ENCODE data around the gene CTAG1A.
"Not testable (repeated sequence)": the region's sequence is repeated elsewhere in the genome, so short reads cannot be mapped to it uniquely, and the experiment has no call there.

- TF ChIP-seq, protein P1, sequence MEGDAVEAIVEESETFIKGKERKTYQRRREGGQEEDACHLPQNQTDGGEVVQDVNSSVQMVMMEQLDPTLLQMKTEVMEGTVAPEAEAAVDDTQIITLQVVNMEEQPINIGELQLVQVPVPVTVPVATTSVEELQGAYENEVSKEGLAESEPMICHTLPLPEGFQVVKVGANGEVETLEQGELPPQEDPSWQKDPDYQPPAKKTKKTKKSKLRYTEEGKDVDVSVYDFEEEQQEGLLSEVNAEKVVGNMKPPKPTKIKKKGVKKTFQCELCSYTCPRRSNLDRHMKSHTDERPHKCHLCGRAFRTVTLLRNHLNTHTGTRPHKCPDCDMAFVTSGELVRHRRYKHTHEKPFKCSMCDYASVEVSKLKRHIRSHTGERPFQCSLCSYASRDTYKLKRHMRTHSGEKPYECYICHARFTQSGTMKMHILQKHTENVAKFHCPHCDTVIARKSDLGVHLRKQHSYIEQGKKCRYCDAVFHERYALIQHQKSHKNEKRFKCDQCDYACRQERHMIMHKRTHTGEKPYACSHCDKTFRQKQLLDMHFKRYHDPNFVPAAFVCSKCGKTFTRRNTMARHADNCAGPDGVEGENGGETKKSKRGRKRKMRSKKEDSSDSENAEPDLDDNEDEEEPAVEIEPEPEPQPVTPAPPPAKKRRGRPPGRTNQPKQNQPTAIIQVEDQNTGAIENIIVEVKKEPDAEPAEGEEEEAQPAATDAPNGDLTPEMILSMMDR (IDR thresholded peaks at IDR 0.05; ENCODE audit: poor library complexity, severe bottlenecking), result not testable (repeated sequence)
- TF ChIP-seq EZH2 (IDR thresholded peaks at IDR 0.05; ENCODE audit: borderline replicate concordance, insufficient read depth, low read length, poor library complexity, severe bottlenecking); POLR2AphosphoS5 (IDR thresholded peaks at IDR 0.05); REST (IDR thresholded peaks at IDR 0.05; ENCODE audit: borderline replicate concordance); TAF1 (IDR thresholded peaks at IDR 0.05; ENCODE audit: low read depth); MXI1 (conservative IDR thresholded peaks at IDR 0.05; ENCODE audit: poor library complexity, severe bottlenecking); RAD21 (conservative IDR thresholded peaks at IDR 0.05); EP300 (conservative IDR thresholded peaks at IDR 0.05; ENCODE audit: poor library complexity, severe bottlenecking); SMC3 (conservative IDR thresholded peaks at IDR 0.05; ENCODE audit: poor library complexity): not testable (repeated sequence)
Observed at GRCh38 chrX:154558060-154558690, 26.8 kb upstream of the CTAG1A start.
